Measurements from ENCODE around the gene IRAK2. TPM values are rescaled to one million over a fixed set of nuclear protein-coding genes. Genes with fewer than 3 reads are reported as not detected.
A peak's percentile ranks its signal among the peaks of the same experiment; 100 is the strongest.

Gene IRAK2
- total RNA-seq, 1 experiment from 2014 or later = 0.34 TPM

- peak overlapping the region; percentile 86 for H3K4me3 ChIP-seq (ENCODE audit: low read depth, low read length, poor library complexity, severe bottlenecking)
- ChIA-PET CTCF (no interaction called here), POLR2A (ENCODE audit: low non-redundant PET) (no interaction called here)
- TF ChIP-seq, protein P1, sequence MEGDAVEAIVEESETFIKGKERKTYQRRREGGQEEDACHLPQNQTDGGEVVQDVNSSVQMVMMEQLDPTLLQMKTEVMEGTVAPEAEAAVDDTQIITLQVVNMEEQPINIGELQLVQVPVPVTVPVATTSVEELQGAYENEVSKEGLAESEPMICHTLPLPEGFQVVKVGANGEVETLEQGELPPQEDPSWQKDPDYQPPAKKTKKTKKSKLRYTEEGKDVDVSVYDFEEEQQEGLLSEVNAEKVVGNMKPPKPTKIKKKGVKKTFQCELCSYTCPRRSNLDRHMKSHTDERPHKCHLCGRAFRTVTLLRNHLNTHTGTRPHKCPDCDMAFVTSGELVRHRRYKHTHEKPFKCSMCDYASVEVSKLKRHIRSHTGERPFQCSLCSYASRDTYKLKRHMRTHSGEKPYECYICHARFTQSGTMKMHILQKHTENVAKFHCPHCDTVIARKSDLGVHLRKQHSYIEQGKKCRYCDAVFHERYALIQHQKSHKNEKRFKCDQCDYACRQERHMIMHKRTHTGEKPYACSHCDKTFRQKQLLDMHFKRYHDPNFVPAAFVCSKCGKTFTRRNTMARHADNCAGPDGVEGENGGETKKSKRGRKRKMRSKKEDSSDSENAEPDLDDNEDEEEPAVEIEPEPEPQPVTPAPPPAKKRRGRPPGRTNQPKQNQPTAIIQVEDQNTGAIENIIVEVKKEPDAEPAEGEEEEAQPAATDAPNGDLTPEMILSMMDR (conservative IDR thresholded peaks at IDR 0.05; ENCODE audit: low read depth, low read length) = no peak
- no peak for TF ChIP-seq EZH2 (IDR thresholded peaks at IDR 0.05; ENCODE audit: borderline replicate concordance, low read depth, low read length, poor library complexity, severe bottlenecking)
- DNase-seq (ENCODE audit: low spot score) = no peak
- no peaks in the 10 kb centered on the region for H3K27me3 ChIP-seq (replicated peaks; ENCODE audit: insufficient read depth, low read depth, low read length, poor library complexity)
- peaks cover 9% of the 10 kb centered on the region for H3K4me1 ChIP-seq (ENCODE audit: insufficient read depth, low read length, poor library complexity, severe bottlenecking)
- H3K36me3 ChIP-seq (ENCODE audit: insufficient read depth, low read length, poor library complexity, severe bottlenecking) = peaks cover 3% of the 10 kb centered on the region
- no peak overlapping the region for H3K27ac ChIP-seq (ENCODE audit: low read depth, low read length, poor library complexity, severe bottlenecking)
- BruUV-seq (replicated peaks) = no TSS peak
- intact Hi-C loops (cut with micrococcal nuclease; ENCODE audit: unreplicated experiment) = no loop called here
- H3K9me3 ChIP-seq (ENCODE audit: low read depth, low read length, poor library complexity, severe bottlenecking) = no peaks in the 10 kb centered on the region
Observed at GRCh38 chr3:10116928-10117327, 47.8 kb upstream of the IRAK2 start.

- no peaks in the 10 kb centered on the region for H3K27me3 ChIP-seq (replicated peaks; ENCODE audit: insufficient read depth, low read depth, low read length, poor library complexity)
- BruUV-seq (replicated peaks) = no TSS peak
- H3K27ac ChIP-seq (ENCODE audit: low read depth, low read length, poor library complexity, severe bottlenecking) = no peak overlapping the region
- H3K9me3 ChIP-seq (ENCODE audit: low read depth, low read length, poor library complexity, severe bottlenecking) = no peaks in the 10 kb centered on the region
- TF ChIP-seq, protein P1 (conservative IDR thresholded peaks at IDR 0.05; ENCODE audit: low read depth, low read length) = no peak
- TF ChIP-seq EZH2 (IDR thresholded peaks at IDR 0.05; ENCODE audit: borderline replicate concordance, low read depth, low read length, poor library complexity, severe bottlenecking) = no peak
- H3K36me3 ChIP-seq (ENCODE audit: insufficient read depth, low read length, poor library complexity, severe bottlenecking) = peaks cover 3% of the 10 kb centered on the region
- intact Hi-C loops (cut with micrococcal nuclease; ENCODE audit: unreplicated experiment) = no loop called here
- POLR2A ChIA-PET (ENCODE audit: low non-redundant PET) = no interaction called here
- DNase-seq (ENCODE audit: low spot score) = no peak
- peaks cover 9% of the 10 kb centered on the region for H3K4me1 ChIP-seq (ENCODE audit: insufficient read depth, low read length, poor library complexity, severe bottlenecking)
- no peak overlapping the region for H3K4me3 ChIP-seq (ENCODE audit: low read depth, low read length, poor library complexity, severe bottlenecking)
- CTCF ChIA-PET = no interaction called here
Observed at GRCh38 chr3:10119376-10119775, 45.3 kb upstream of the IRAK2 start.

DNA sequence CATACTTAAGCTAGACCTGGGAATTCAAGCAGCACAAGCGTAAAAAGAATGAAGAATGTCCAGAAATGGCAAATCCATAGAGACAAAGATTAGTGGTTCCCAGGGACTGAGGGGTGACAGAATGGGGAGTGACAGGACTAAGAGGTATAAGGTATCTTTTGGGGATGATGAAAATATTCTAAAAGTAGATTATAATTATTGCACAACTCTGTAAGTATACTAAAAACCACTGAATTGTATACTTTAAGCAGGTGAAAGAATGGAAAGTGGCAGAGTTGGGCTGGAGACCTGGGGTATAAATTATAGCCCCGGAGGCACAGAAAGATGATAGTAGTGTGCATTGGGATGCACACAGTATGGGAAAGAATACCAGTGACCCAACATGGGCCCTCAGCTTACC lies 43.7 kb upstream of the IRAK2 start:
- intact Hi-C loops (cut with micrococcal nuclease; ENCODE audit: unreplicated experiment) = no loop called here
- H3K27ac ChIP-seq (ENCODE audit: low read depth, low read length, poor library complexity, severe bottlenecking) = no peak overlapping the region
- no peaks in the 10 kb centered on the region for H3K9me3 ChIP-seq (ENCODE audit: low read depth, low read length, poor library complexity, severe bottlenecking)
- H3K36me3 ChIP-seq (ENCODE audit: insufficient read depth, low read length, poor library complexity, severe bottlenecking) = peaks cover 10% of the 10 kb centered on the region
- ChIA-PET CTCF (no interaction called here), POLR2A (ENCODE audit: low non-redundant PET) (no interaction called here)
- no peak for DNase-seq (ENCODE audit: low spot score)
- TF ChIP-seq EZH2 (IDR thresholded peaks at IDR 0.05; ENCODE audit: borderline replicate concordance, low read depth, low read length, poor library complexity, severe bottlenecking) = no peak
- TF ChIP-seq, protein P1 (conservative IDR thresholded peaks at IDR 0.05; ENCODE audit: low read depth, low read length) = no peak
- H3K4me3 ChIP-seq (ENCODE audit: low read depth, low read length, poor library complexity, severe bottlenecking) = no peak overlapping the region
- no TSS peak for BruUV-seq (replicated peaks)
- peaks cover 6% of the 10 kb centered on the region for H3K4me1 ChIP-seq (ENCODE audit: insufficient read depth, low read length, poor library complexity, severe bottlenecking)
- H3K27me3 ChIP-seq (replicated peaks; ENCODE audit: insufficient read depth, low read depth, low read length, poor library complexity) = no peaks in the 10 kb centered on the region
